Astrocyte (in vitro differentiated cells and primary cell): ENCODE results near the gene RNF223.
"Not testable (repeated sequence)": the region's sequence is repeated elsewhere in the genome, so short reads cannot be mapped to it uniquely, and the experiment has no call there.

ENCODE experiments used
- CTCF ChIP-seq: IDR thresholded peaks from 2 replicates; pipeline ENCODE4 v1.5.1; 2011; ENCODE audit warnings: low read depth, mild to moderate bottlenecking, inconsistent platforms, low read length, moderate library complexity; ENCODE audit not compliant: insufficient read depth
- EZH2 ChIP-seq: IDR thresholded peaks from 2 replicates; pipeline ENCODE4 v1.6.1; 2012; ENCODE audit warnings: mild to moderate bottlenecking, low read length, inconsistent platforms; ENCODE audit not compliant: insufficient read depth

DNA sequence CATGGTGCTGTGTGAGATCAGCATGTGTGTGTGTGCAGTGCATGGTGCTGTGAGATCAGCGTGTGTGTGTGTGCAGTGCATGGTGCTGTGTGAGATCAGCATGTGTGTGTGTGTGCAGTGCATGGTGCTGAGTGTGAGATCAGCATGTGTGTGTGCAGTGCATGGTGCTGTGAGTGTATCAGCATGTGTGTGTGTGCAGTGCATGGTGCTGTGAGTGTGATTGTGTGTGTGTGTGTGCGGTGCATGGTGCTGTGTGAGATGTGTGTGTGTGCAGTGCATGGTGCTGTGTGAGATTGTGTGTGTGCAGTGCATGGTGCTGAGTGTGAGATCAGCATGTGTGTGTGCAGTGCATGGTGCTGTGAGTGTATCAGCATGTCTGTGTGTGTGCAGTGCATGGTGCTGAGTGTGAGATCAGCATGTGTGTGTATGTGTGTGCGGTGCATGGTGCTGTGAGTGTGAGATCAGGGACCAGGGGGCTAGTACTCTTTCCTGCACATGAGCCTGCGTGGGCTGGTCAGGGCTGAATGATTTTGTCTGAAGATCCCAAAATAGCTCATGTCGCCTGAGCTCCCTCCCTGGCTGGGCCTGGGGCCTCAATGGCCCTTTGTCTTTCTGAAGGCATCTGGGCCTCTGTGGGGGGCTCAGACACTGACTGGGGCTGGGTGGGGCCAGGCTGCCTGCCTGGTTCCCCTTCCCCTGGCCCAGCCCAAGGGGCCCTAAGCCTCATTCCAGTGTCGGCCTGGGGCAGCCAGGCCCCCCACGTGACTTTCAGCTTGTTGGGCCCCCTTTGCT is 43.0 kb downstream of the RNF223 start:
- TF ChIP-seq CTCF, EZH2: not testable (repeated sequence)
